Measurements from ENCODE around the gene TBXA2R. TPM values are rescaled to one million over a fixed set of nuclear protein-coding genes. Genes with fewer than 3 reads are reported as not detected.

The TBXA2R gene
- polyA plus RNA-seq, 1 donor: 1.3 TPM

Other genes starting within 250 kb of the TBXA2R start
- gene NFIC, start 240.3 kb downstream of the TBXA2R start, polyA plus RNA-seq: 17.0 TPM
- 625 TPM for gene SMIM24, start 126.3 kb downstream of the TBXA2R start, polyA plus RNA-seq
- gene SMIM44, start 123.4 kb downstream of the TBXA2R start, polyA plus RNA-seq: 1.6 TPM
- 12.1 TPM for gene DOHH, start 106.2 kb downstream of the TBXA2R start, polyA plus RNA-seq
- 42.5 TPM for gene FZR1, start 100.6 kb downstream of the TBXA2R start, polyA plus RNA-seq
- gene TEKTIP1, start 67.7 kb downstream of the TBXA2R start, polyA plus RNA-seq: 3.2 TPM
- gene MFSD12, start 49.3 kb downstream of the TBXA2R start, polyA plus RNA-seq: 33.7 TPM
- 59.6 TPM for gene HMG20B, start 33.9 kb downstream of the TBXA2R start, polyA plus RNA-seq
- 1.6 TPM for gene GIPC3, start 21.4 kb downstream of the TBXA2R start, polyA plus RNA-seq
- 17.5 TPM for gene CACTIN, start 19.9 kb upstream of the TBXA2R start, polyA plus RNA-seq
- 23.0 TPM for gene PIP5K1C, start 93.6 kb upstream of the TBXA2R start, polyA plus RNA-seq
- 73.4 TPM for gene TJP3, start 101.5 kb upstream of the TBXA2R start, polyA plus RNA-seq
- 21.1 TPM for gene APBA3, start 154.8 kb upstream of the TBXA2R start, polyA plus RNA-seq
- gene MRPL54, start 155.8 kb upstream of the TBXA2R start, polyA plus RNA-seq: 52.1 TPM
- 0.01 TPM for gene RAX2, start 165.4 kb upstream of the TBXA2R start, polyA plus RNA-seq
- 4.9 TPM for gene MATK, start 179.5 kb upstream of the TBXA2R start, polyA plus RNA-seq

All from large intestine (tissue), 1 donor.